GM12892 (cell line): ENCODE data around the gene SYNGR3.

Experiments
- POLR2A ChIP-seq: IDR thresholded peaks from 2 replicates; pipeline ENCODE4 v1.6.1; 2011; ENCODE audit warnings: low read depth, low read length, control low read depth
- POLR2AphosphoS5 ChIP-seq: IDR thresholded peaks from 2 replicates; pipeline ENCODE4 v1.6.1; 2011; ENCODE audit warnings: low read depth, low read length, control low read depth
- TAF1 ChIP-seq: IDR thresholded peaks from 2 replicates; pipeline ENCODE4 v1.6.1; 2011; ENCODE audit warnings: low read depth, mild to moderate bottlenecking, control low read depth, low read length, borderline replicate concordance

- no peak for TF ChIP-seq POLR2AphosphoS5
- no peak for TF ChIP-seq POLR2A
- no peak for TF ChIP-seq TAF1
Observed at GRCh38 chr16:2013527-2013926, 23.8 kb downstream of the SYNGR3 start.
